ENCODE data around the gene SLC39A6.
"Not testable (repeated sequence)": the region's sequence is repeated elsewhere in the genome, so short reads cannot be mapped to it uniquely, and the experiment has no call there.

SLC39A6 gene

DNA sequence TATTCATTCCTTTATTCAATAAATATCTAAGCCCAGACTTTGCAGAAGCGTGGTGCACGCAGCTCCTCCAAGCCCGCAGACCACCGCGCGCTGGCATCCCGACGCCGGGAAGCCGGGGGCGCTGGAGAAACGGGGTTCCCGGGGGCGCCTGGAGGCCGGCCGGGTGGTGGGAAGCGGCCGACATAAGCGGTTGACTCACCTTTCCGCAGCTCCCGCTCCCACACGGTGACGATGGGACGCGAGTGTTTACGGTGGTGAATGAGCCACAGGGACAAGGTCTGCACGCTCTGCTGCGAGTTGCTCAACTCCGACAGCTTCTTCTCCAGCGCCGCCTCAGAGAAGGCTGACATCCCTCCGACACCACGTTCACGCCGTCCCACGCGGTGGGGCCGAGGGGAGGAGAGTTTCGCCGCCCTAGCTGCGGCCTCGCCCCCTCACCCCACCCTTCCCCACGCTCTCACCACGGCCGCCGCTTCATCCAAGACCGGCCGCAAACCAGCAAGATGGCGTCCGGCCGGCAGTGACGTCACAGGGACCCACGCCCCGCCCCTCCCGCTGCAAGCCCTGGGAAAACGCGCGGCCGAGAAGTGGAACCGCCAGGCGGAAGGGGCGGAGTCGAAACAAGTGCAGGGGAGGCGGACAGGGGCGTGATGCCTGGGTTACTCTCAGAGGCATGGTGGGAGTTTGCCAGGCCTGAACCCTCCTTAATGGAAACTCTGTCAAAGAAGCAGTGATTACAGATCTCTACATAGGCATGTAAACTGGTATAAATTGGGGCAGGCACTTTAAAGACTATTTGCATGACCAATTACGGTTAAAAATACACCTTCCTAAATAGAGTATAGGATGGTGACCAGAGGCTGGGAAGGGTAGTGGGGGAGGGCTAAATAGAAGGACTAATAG, 61.8 kb downstream of the SLC39A6 start, which contains the start of gene RPRD1A:
Gene RPRD1A (minus strand): TSS at position 505 of the 903 bp plus-strand sequence. CDS start 155 bp downstream, at position 350.
- peak within 1 kb of the TSS; percentile 66 for H3K4me3 ChIP-seq (ENCODE audit: severe bottlenecking)
- peaks cover 10% of the 10 kb centered on the region; the same call in 1 of the 2 replicates for H3K36me3 ChIP-seq (ENCODE audit: low read depth)
- H3K27me3 ChIP-seq (ENCODE audit: insufficient read depth, poor library complexity, severe bottlenecking) = no peaks in the 10 kb centered on the region
- DNase-seq (ENCODE audit: low spot score) (peak; percentile 94), ATAC-seq (ENCODE audit: low read depth) (peak; percentile 87)
- TF ChIP-seq, protein P1, sequence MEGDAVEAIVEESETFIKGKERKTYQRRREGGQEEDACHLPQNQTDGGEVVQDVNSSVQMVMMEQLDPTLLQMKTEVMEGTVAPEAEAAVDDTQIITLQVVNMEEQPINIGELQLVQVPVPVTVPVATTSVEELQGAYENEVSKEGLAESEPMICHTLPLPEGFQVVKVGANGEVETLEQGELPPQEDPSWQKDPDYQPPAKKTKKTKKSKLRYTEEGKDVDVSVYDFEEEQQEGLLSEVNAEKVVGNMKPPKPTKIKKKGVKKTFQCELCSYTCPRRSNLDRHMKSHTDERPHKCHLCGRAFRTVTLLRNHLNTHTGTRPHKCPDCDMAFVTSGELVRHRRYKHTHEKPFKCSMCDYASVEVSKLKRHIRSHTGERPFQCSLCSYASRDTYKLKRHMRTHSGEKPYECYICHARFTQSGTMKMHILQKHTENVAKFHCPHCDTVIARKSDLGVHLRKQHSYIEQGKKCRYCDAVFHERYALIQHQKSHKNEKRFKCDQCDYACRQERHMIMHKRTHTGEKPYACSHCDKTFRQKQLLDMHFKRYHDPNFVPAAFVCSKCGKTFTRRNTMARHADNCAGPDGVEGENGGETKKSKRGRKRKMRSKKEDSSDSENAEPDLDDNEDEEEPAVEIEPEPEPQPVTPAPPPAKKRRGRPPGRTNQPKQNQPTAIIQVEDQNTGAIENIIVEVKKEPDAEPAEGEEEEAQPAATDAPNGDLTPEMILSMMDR (IDR thresholded peaks at IDR 0.05; ENCODE audit: poor library complexity, severe bottlenecking) = no peak
- H3K9me3 ChIP-seq (ENCODE audit: severe bottlenecking) = no peaks in the 10 kb centered on the region
- H3K27ac ChIP-seq (ENCODE audit: poor library complexity, severe bottlenecking) = peak within 1 kb of the TSS; percentile 72
- H3K4me1 ChIP-seq (ENCODE audit: insufficient read depth, poor library complexity, severe bottlenecking) = peaks cover 10% of the 10 kb centered on the region

DNA sequence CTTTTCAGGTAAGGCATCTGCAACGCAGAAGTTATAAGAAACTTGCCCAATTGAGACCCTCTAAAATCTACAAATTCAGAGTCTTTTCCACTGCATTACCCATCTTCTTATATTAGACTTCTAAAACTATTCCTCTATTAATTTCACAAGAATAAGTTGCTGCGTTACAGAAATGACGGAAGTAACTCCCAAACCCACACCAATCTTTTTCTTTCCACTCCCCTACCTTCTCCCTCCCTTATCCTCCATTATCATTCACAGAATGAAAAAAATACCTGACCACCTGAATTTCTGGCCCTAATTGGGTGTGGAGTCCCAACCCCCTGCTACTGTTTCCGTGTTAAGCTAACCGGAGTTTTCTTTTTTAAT, 62.5 kb downstream of the SLC39A6 start:
- Histone ChIP-seq H3K36me3 (ENCODE audit: low read depth) (peaks cover 10% of the 10 kb centered on the region; the same call in 1 of the 2 replicates), H3K27me3 (ENCODE audit: insufficient read depth, poor library complexity, severe bottlenecking) (no peaks in the 10 kb centered on the region), H3K27ac (ENCODE audit: poor library complexity, severe bottlenecking) (peak overlapping the region; percentile 72), H3K9me3 (ENCODE audit: severe bottlenecking) (no peaks in the 10 kb centered on the region), H3K4me1 (ENCODE audit: insufficient read depth, poor library complexity, severe bottlenecking) (peaks cover 10% of the 10 kb centered on the region), H3K4me3 (ENCODE audit: severe bottlenecking) (peak overlapping the region; percentile 66)
- ATAC-seq (ENCODE audit: low read depth) = peak; percentile 6; the same call in 1 of the 3 replicates
- TF ChIP-seq, protein P1 (IDR thresholded peaks at IDR 0.05; ENCODE audit: poor library complexity, severe bottlenecking) = no peak
- no peak for DNase-seq (ENCODE audit: low spot score)

DNA sequence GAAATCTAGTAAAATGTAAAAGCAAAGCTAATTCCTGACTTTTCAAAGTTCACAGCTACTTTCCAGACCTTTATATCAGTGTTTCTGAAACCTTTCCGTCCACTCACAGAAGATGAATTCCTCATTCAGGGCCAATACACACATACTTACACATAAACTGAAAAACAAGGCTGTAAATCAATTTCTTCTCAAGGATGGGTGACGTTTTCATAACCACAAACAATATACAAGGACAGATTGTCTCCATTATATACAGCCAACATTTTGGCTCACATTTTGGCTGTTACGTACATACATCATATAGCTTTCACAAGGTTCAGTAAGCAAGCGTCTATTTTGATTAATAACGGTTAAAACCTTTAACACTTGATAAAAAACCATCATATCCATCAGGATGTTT, 63.1 kb downstream of the SLC39A6 start:
- no peaks in the 10 kb centered on the region for H3K9me3 ChIP-seq (ENCODE audit: severe bottlenecking)
- H3K27ac ChIP-seq (ENCODE audit: poor library complexity, severe bottlenecking) = no peak overlapping the region
- TF ChIP-seq, protein P1 (IDR thresholded peaks at IDR 0.05; ENCODE audit: poor library complexity, severe bottlenecking) = no peak
- peak overlapping the region; percentile 66 for H3K4me3 ChIP-seq (ENCODE audit: severe bottlenecking)
- H3K36me3 ChIP-seq (ENCODE audit: low read depth) = peaks cover 10% of the 10 kb centered on the region
- no peak for ATAC-seq (ENCODE audit: low read depth)
- no peaks in the 10 kb centered on the region for H3K27me3 ChIP-seq (ENCODE audit: insufficient read depth, poor library complexity, severe bottlenecking)
- no peak for DNase-seq (ENCODE audit: low spot score)
- H3K4me1 ChIP-seq (ENCODE audit: insufficient read depth, poor library complexity, severe bottlenecking) = peaks cover 10% of the 10 kb centered on the region

GRCh38 chr18:36064809-36065079, 64.4 kb downstream of the SLC39A6 start:
- not testable (repeated sequence) for ATAC-seq (ENCODE audit: low read depth)

DNA sequence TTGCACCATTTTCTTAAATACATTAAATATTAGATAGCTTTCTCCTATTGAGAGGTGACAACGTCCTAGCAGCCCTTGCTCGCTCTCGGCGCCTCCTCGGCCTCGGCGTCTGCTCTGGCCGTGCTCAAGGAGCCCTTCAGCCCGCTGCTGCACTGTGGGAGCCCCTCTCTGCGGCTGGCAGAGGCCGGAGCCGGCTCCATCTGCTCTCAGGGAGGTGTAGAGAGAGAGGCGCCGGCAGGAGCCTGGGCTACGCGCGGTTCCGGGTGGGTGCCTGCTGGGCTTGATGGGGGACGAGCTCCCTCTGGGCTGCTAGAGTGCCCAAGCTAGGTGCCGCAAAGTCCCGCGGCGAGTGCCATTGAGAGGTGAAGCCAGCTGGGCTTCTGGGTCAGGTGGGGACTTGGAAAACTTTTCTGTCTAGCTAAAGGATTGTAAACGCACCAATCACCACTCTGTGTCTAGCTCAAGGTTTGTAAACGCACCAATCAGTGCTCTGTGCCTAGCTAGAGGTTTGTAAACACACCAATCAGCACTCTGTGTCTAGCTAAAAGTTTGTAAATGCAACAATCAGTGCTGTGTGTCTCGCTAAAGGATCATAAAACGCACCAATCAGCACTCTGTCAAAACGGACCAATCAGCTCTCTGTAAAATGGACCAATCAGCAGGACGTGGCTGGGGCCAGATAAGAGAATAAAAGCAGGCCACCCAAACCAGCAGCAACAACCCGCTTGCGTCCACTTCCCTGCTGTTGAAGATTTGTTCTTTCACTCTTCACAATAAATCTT, 64.9 kb downstream of the SLC39A6 start:
- Histone ChIP-seq H3K27me3 (ENCODE audit: insufficient read depth, poor library complexity, severe bottlenecking) (no peaks in the 10 kb centered on the region), H3K9me3 (ENCODE audit: severe bottlenecking) (no peaks in the 10 kb centered on the region), H3K4me1 (ENCODE audit: insufficient read depth, poor library complexity, severe bottlenecking) (peaks cover 10% of the 10 kb centered on the region), H3K4me3 (ENCODE audit: severe bottlenecking) (no peak overlapping the region), H3K36me3 (ENCODE audit: low read depth) (peaks cover 10% of the 10 kb centered on the region), H3K27ac (ENCODE audit: poor library complexity, severe bottlenecking) (no peak overlapping the region)
- DNase-seq (ENCODE audit: low spot score) (no peak), ATAC-seq (ENCODE audit: low read depth) (no peak)
- TF ChIP-seq, protein P1 (IDR thresholded peaks at IDR 0.05; ENCODE audit: poor library complexity, severe bottlenecking) = no peak

More at GRCh38 chr18:36064809-36065079, 64.4 kb downstream of the SLC39A6 start:
- not testable (repeated sequence) for DNase-seq (ENCODE audit: low spot score); H3K27me3 ChIP-seq (ENCODE audit: insufficient read depth, poor library complexity, severe bottlenecking); H3K4me1 ChIP-seq (ENCODE audit: insufficient read depth, poor library complexity, severe bottlenecking); H3K4me3 ChIP-seq (ENCODE audit: severe bottlenecking); H3K9me3 ChIP-seq (ENCODE audit: severe bottlenecking); H3K27ac ChIP-seq (ENCODE audit: poor library complexity, severe bottlenecking)
- H3K36me3 ChIP-seq (ENCODE audit: low read depth) = peaks cover 10% of the 10 kb centered on the region
